GM10266 (cell line): Measurements from ENCODE around the gene LRPAP1.
"Not testable (repeated sequence)": the region's sequence is repeated elsewhere in the genome, so short reads cannot be mapped to it uniquely, and the experiment has no call there.

ENCODE experiments used
- DNase-seq: peaks from one replicate; pipeline ENCODE4 v3.0.0; 2012; ENCODE audit errors: extremely low spot score
- TF ChIP-seq, protein P1 (sequence below): IDR thresholded peaks from 2 replicates; pipeline ENCODE4 v1.5.1; 2012; ENCODE audit warnings: mild to moderate bottlenecking, low read depth; ENCODE audit not compliant: control insufficient read depth, insufficient read depth; ENCODE audit errors: missing control alignments

Gene LRPAP1

GRCh38 chr4:3551366-3551765 lies 19.1 kb upstream of the LRPAP1 start:
- not testable (repeated sequence) for DNase-seq

DNA sequence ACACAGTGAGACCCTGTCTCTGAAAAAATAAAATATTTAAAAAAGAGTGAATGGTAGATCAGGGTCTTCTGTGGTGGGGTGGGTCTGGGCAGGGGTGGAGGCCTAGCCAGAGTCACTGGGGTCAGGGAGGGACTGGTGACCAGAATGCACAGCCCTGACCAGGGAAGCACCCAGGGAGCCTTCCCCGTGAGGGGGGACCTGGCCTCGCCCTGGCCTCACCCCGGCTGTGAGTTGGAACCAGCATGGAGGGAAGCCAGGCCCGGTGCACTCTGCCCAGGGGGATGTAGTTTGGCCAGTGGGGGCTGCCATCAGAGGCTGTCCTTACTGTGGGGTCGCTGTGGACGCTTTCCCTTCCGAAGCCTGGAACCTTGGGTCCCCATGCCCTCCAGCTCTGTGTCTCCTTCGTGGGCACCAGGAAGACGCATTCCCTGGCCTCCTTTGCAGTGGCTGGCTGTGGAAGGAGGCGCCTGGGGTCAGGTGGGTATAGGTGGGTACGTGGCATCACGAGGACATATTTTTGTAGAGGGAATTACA lies 18.6 kb upstream of the LRPAP1 start:
- not testable (repeated sequence) for DNase-seq

- not testable (repeated sequence) for DNase-seq
These were observed 17.8 kb upstream of the LRPAP1 start for GRCh38 chr4:3550041-3550440.

DNA sequence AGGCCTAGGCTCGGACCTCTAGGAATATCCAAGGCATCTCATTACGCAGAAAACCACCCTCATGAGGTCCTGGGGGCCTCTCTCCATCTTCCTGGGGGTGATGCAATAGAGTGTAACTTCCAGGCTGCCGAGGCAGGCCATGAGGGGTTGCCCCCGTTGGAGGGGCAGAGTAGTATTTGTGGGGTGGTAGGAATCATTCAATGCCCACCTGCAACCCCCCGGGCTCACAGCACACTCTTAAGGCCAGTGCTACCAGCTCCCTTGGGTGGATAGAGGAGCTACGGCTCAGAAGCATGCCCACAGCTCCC lies 17.4 kb upstream of the LRPAP1 start:
- DNase-seq: not testable (repeated sequence)

DNA sequence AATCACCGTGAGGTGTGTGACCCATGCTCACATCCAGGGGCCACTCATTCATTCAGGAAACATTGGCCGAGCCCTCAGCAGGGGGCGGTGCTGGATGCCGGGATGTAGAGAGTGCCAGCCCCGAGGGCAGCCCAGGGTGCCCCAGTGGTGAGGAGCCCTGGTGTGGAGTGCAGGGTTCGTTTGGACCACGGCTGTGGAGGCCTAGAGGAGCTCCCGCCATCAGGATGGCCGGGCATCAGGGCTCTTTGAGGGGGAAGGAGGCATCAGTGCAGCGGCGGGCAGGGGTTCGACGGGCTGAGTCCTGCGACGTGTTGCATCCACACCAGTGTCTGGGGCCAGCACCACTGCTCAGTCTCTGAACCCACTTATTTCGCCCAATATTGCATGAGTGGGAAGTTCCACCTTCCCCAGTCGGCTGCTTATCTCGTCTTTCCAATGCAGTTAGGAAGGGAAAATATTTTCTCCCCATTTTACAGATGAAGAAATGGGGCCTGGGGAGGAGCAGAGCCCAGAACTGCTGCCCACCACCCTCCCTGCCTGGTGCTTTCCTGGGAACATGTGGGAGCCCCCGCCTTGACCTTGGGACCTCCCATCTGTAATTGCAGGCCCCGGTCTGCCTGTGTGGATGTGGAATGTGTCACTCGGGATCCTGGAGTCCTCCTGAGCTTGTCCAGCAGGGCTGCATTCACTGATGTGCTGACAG lies 16.9 kb upstream of the LRPAP1 start:
- not testable (repeated sequence) for DNase-seq

DNA sequence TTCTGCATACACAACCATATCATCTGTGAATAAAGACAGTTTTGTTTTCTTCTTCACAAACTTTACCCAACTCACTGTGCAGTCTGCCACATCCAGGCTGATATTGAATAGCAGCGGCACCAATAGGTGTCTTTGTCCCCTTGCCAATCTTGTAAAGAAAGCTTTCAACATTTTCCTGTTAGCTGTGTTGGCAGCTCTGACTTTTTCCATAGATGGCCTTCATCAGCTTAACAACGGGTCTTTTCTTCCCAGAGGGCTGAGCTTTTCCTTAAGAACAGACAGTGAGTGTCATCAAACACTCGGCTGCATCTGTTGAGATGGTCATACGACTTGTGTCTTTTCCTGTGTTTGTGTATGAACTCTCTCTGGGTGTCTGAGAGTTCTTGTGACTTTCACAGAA lies 14.5 kb upstream of the LRPAP1 start:
- not testable (repeated sequence) for DNase-seq

DNA sequence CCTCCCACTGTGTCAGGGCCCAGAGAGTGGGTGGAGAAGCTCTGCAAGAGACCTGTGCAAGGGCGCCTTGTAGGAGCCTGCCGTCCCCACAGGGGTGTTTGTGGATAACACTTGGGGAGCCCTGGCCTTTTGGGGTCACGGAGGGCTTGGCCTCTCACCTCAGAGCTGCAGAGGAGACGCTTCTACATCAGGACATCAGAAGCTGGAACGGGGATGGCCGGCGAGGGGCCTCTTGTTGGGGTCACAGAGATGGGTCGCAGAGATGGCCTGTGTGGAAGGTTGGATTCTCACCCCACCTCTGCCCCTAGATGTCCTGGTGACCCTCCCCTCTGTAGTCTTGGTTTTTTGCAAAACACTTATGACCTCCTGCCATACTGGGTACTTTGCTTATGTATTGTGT lies 13.1 kb upstream of the LRPAP1 start:
- DNase-seq: not testable (repeated sequence)

DNA sequence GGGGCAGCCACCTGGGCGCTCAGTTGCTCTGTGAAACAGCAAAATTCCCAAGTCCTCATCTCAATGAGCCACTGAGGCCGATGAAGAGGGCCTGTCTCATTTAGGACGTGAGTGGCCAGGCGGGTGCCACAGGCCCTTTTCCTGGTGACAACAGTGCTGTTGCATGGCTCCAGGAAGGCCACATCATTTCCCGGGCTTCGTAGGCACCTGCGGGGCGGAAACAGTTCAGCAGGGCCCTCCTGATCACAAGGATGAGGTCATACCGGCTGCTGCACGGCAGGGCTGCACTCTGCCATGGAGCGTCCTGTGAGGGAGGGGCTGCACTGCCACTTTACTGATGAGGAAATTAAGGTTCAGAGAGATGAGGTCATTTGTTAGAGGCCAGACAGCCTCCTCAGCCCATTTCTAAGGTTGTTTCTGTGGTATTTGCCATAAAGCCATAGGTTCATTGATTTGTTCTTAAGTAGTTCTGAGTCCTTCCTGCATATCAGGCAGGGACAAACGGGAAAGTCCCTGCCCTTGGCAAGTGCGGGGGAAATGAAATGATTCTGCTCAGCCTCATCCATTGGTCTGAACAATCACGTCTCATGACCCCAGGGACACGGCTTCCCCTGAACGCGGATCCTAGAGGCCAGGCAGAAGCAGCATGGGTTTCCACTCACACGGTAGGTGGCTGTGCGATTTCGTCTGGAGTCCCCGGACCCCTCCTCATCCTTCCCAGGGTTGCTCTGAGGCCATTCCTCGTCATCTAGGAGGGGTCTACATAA lies 12.2 kb upstream of the LRPAP1 start:
- not testable (repeated sequence) for DNase-seq

DNA sequence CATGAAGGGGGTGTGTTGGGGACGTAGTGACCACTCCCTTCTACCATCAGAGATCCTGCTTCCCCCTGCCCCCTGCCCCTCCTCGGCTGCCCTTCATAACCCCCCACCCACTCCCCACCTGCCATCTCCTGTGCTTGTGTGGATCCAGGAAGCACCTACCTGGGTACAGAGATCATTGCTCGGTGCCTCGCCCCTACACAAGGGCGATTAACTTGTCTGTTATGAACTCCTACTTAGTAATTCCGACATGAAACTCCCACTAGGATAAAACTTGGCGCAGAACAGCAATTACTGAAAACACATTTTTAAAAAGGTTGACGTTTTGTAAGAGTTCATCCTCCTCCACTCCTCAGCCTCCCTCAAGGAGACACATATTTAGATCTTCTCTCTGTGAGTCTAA lies 11.2 kb upstream of the LRPAP1 start:
- not testable (repeated sequence) for DNase-seq

DNA sequence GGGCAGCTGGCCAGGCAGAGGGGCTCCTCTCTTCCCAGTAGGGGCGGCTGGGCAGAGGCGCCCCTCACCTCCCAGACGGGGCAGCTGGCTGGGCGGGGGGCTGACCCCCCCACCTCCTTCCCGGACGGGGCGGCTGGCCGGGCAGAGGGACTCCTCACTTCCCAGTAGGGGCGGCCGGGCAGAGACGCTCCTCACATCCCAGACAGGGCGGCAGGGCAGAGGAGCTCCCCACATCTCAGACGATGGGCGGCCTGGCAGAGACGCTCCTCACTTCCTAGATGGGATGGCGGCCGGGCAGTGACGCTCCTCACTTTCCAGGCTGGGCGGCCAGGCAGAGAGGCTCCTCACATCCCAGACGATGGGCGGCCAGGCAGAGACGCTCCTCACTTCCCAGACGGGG lies 6.7 kb upstream of the LRPAP1 start:
- DNase-seq: not testable (repeated sequence)

DNA sequence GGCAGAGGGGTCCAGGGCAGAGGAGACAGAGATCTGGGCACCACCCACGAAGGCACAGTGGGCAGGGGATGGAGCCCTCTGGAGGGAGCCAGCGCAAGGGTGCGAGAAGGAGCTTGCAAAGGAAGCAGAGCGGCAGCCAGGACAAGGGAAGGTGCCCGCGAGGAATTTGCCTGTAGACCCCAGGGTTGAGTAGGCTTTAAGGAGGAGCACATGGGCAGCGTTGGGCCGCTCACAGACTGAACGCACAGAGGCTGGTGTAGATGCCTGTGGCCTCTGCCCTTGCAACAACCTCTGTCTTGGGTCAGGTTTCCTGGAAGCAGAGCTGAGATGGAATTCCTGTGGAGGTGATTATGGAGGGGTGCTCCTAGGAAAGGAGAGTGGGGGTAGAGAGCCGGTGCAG lies 3.6 kb upstream of the LRPAP1 start:
- DNase-seq: not testable (repeated sequence)

- DNase-seq: no peak
- TF ChIP-seq, protein P1, sequence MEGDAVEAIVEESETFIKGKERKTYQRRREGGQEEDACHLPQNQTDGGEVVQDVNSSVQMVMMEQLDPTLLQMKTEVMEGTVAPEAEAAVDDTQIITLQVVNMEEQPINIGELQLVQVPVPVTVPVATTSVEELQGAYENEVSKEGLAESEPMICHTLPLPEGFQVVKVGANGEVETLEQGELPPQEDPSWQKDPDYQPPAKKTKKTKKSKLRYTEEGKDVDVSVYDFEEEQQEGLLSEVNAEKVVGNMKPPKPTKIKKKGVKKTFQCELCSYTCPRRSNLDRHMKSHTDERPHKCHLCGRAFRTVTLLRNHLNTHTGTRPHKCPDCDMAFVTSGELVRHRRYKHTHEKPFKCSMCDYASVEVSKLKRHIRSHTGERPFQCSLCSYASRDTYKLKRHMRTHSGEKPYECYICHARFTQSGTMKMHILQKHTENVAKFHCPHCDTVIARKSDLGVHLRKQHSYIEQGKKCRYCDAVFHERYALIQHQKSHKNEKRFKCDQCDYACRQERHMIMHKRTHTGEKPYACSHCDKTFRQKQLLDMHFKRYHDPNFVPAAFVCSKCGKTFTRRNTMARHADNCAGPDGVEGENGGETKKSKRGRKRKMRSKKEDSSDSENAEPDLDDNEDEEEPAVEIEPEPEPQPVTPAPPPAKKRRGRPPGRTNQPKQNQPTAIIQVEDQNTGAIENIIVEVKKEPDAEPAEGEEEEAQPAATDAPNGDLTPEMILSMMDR: no peak
These were observed 1.2 kb upstream of the LRPAP1 start for GRCh38 chr4:3533423-3533820.

DNA sequence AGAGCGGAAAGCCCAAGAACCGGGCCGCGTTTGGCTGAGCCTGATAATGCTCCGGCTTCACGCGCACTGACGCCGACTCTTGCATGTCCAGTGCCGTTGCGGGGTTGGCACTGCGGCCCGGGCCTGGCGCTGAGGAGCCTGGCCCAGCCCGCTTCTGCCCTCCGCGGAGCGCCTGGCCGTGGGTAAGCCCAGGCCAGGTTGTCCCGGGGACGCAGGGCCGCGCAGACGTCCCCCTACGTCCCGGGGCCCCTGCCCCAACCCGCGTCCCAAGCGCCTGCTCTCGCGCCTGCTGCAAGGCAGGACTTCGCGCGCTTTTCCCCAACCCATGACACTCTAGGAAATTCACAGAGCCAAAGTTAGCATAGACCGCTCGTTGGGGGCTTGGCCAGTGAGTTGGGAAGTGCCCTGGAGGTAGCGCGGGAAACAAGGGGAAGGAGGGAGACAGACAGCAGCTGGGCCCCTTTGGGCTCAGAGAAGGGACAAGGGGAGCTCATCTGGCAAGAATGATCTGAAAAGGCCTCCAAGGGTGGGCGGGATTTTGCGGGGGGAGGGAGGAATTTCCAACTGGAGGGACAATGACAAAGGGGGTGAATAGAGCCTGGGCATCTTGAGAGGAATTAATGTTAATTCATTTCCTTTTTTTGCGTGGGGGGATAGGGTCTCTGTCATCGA lies 665 bp upstream of the LRPAP1 start:
- DNase-seq: no peak
- TF ChIP-seq, protein P1: no peak
